IMR-90 (cell line): ENCODE data around the gene ABCC5. TPM values are rescaled to one million over a fixed set of nuclear protein-coding genes. Genes with fewer than 3 reads are reported as not detected.

Experiments used
- ATAC-seq: fragments of 200-7000 bp; cut with Tn5 transposase; 2 replicates; pipeline ENCODE4 v1.9.1; 2020; ENCODE audit warnings: low read depth, mild to moderate bottlenecking, moderate library complexity
- BruUV-seq: library from RNA; stranded (reverse); fragments of 400-500 nt; replicated peaks from 2 replicates; lab custom pipeline; 2021; lab: Mats Ljungman, UMichigan
- CTCF ChIA-PET: fragments of 300-600 bp; formaldehyde crosslinking; extraction: SDS; loops from one replicate; lab custom pipeline; 2021; ENCODE audit warnings: antibody characterized with exemption; lab: Yijun Ruan, JAX
- POLR2A ChIA-PET: fragments of 300-600 bp; sonication (Branson Sonifier 250); formaldehyde crosslinking; loops from one replicate; lab custom pipeline; 2022; ENCODE audit warnings: antibody characterized with exemption; ENCODE audit not compliant: unreplicated experiment; lab: Charles Lee
- DNase-seq: peaks from one replicate; pipeline ENCODE4 v3.0.0; 2013
- H2AFZ ChIP-seq: replicated peaks from 2 replicates; pipeline ENCODE3; 2013; ENCODE audit warnings: low read length, mild to moderate bottlenecking; ENCODE audit not compliant: poor library complexity
- H2AK5ac ChIP-seq: 2 replicates; pipeline ENCODE4 v1.6.1; 2013; ENCODE audit warnings: low read depth, low read length, inconsistent platforms
- H2AK9ac ChIP-seq: replicated peaks from 2 replicates; pipeline ENCODE3; 2013; ENCODE audit warnings: mild to moderate bottlenecking, low read depth, low read length, moderate library complexity; ENCODE audit not compliant: poor library complexity
- H2BK120ac ChIP-seq: 2 replicates; pipeline ENCODE4 v1.6.1; 2013; ENCODE audit warnings: low read depth, low read length, inconsistent platforms
- H2BK15ac ChIP-seq: 3 replicates; pipeline ENCODE4 v1.6.1; 2013; ENCODE audit warnings: low read depth, low read length, inconsistent platforms
- H2BK20ac ChIP-seq: 2 replicates; pipeline ENCODE4 v1.6.1; 2013; ENCODE audit warnings: low read depth, mild to moderate bottlenecking, inconsistent platforms, low read length, moderate library complexity
- H2BK5ac ChIP-seq: 2 replicates; pipeline ENCODE4 v1.6.1; 2013; ENCODE audit warnings: mild to moderate bottlenecking, low read depth, low read length, inconsistent platforms; ENCODE audit not compliant: poor library complexity, severe bottlenecking
- H3K14ac ChIP-seq: replicated peaks from 2 replicates; pipeline ENCODE4 v1.6.1; 2013; ENCODE audit warnings: low read depth, low read length, inconsistent platforms
- H3K18ac ChIP-seq: 2 replicates; pipeline ENCODE4 v1.6.1; 2013; ENCODE audit warnings: low read depth, low read length, control low read depth
- H3K23ac ChIP-seq: 2 replicates; pipeline ENCODE4 v1.6.1; 2013; ENCODE audit warnings: low read depth, low read length, inconsistent platforms
- H3K27ac ChIP-seq: 2 replicates; pipeline ENCODE4 v1.5.1; 2013; ENCODE audit warnings: mild to moderate bottlenecking, control low read depth, low read length; ENCODE audit not compliant: insufficient read depth
- H3K27me3 ChIP-seq: 2 replicates; pipeline ENCODE4 v1.6.1; 2013; ENCODE audit warnings: low read length; ENCODE audit not compliant: control insufficient read depth, insufficient read depth
- H3K36me3 ChIP-seq: 2 replicates; pipeline ENCODE4 v1.6.1; 2013; ENCODE audit warnings: low read length, mixed read lengths; ENCODE audit not compliant: control insufficient read depth, insufficient read depth
- H3K4ac ChIP-seq: 2 replicates; pipeline ENCODE4 v1.6.1; 2013; ENCODE audit warnings: low read depth, low read length, inconsistent platforms
- H3K4me1 ChIP-seq: 2 replicates; pipeline ENCODE4 v1.6.1; 2013; ENCODE audit warnings: low read length, mixed read lengths; ENCODE audit not compliant: control insufficient read depth, insufficient read depth
- H3K4me2 ChIP-seq: 2 replicates; pipeline ENCODE4 v1.6.1; 2013; ENCODE audit warnings: low read depth, mild to moderate bottlenecking, control low read depth, low read length, moderate library complexity
- H3K4me3 ChIP-seq: 2 replicates; pipeline ENCODE4 v1.5.1; 2013; ENCODE audit warnings: low read depth, mild to moderate bottlenecking, control low read depth, low read length, moderate library complexity; ENCODE audit not compliant: insufficient read depth
- H3K56ac ChIP-seq: 2 replicates; pipeline ENCODE4 v1.6.1; 2013; ENCODE audit warnings: low read length, inconsistent platforms; ENCODE audit not compliant: insufficient read depth; ENCODE audit errors: extremely low read depth
- H3K79me1 ChIP-seq, 2 experiments: 2 replicates each; pipeline ENCODE4 v1.6.1; 2013; ENCODE audit warnings: low read length in 2 of 2, inconsistent platforms in 1 of 2, low read depth in 1 of 2
- H3K9ac ChIP-seq: 2 replicates; pipeline ENCODE4 v1.6.1; 2013; ENCODE audit warnings: low read depth, low read length, control low read depth
- H3K9me1 ChIP-seq: 2 replicates; pipeline ENCODE4 v1.6.1; 2013; ENCODE audit warnings: low read length, inconsistent platforms; ENCODE audit not compliant: insufficient read depth
- H3K9me3 ChIP-seq: 2 replicates; pipeline ENCODE4 v1.6.1; 2013; ENCODE audit warnings: low read length; ENCODE audit not compliant: control insufficient read depth, insufficient read depth
- H4K20me1 ChIP-seq: 2 replicates; pipeline ENCODE4 v1.6.1; 2013; ENCODE audit warnings: low read length, inconsistent platforms; ENCODE audit not compliant: insufficient read depth
- H4K5ac ChIP-seq: 2 replicates; pipeline ENCODE4 v1.6.1; 2013; ENCODE audit warnings: mild to moderate bottlenecking, low read depth, low read length, control low read depth
- H4K8ac ChIP-seq, 2 experiments: 2 replicates each; pipeline ENCODE4 v1.6.1; 2013; ENCODE audit warnings: low read depth in 2 of 2, low read length in 2 of 2, control low read depth in 1 of 2, inconsistent platforms in 1 of 2
- H4K91ac ChIP-seq: 2 replicates; pipeline ENCODE4 v1.6.1; 2013; ENCODE audit warnings: low read depth, low read length, inconsistent platforms; ENCODE audit not compliant: insufficient read depth
- NFE2L2 ChIP-seq: fragments of 150-350 bp; IDR thresholded peaks from 2 replicates; pipeline ENCODE4 v1.6.1; 2016; ENCODE audit warnings: low read depth, mild to moderate bottlenecking, low read length
- RAD21 ChIP-seq: IDR thresholded peaks from 2 replicates; pipeline ENCODE4 v1.6.1; 2012; ENCODE audit warnings: low read length, improper control_type of control experiment
- WGBS, 2 experiments: methylation state at CpG; one replicate each; pipeline versions ENCODE4 v1.1.5 to v1.1.7; 2013; ENCODE audit warnings: missing lambda C conversion rate in 2 of 2; ENCODE audit not compliant: insufficient read length in 1 of 2; ENCODE audit errors: extremely low coverage in 2 of 2; 5-methylcytosine and 5-hydroxymethylcytosine counted together
- dilution Hi-C: fragments of 300-500 bp; cut with HindIII; formaldehyde crosslinking; loops from one replicate; pipeline ENCODE4 v1.14.3; 2018; ENCODE audit warnings: low sequenced_read_pairs; ENCODE audit not compliant: unreplicated experiment
- in situ Hi-C: fragments of 300-500 bp; cut with MboI; formaldehyde crosslinking; loops from 3 replicates; pipeline ENCODE4 v1.14.3; 2019; ENCODE audit warnings: low sequenced_read_pairs, inconsistent platforms, mixed read lengths
- intact Hi-C: fragments of 100-400 bp; cut with micrococcal nuclease; formaldehyde crosslinking; loops from 2 replicates; pipeline ENCODE4 v1.10.0; 2022
- polyA plus RNA-seq, 3 experiments: library from polyadenylated mRNA; depleted of rRNA; stranded (reverse); fragments of >200 nt; gene quantifications; 2 replicates each; pipeline ENCODE4 v1.2.3, GENCODE V29; 2012; ENCODE audit warnings: low replicate concordance in 1 of 3
- total RNA-seq: library from RNA; depleted of rRNA; stranded (reverse); fragments of >200 nt; gene quantifications from 2 replicates; pipeline ENCODE4 v1.2.3, GENCODE V29; 2012

The ABCC5 gene
- total and polyA plus RNA-seq, 2 of the 4 experiments (the other 2 are of a cell fraction): 8.4 to 17.7 TPM

DNA sequence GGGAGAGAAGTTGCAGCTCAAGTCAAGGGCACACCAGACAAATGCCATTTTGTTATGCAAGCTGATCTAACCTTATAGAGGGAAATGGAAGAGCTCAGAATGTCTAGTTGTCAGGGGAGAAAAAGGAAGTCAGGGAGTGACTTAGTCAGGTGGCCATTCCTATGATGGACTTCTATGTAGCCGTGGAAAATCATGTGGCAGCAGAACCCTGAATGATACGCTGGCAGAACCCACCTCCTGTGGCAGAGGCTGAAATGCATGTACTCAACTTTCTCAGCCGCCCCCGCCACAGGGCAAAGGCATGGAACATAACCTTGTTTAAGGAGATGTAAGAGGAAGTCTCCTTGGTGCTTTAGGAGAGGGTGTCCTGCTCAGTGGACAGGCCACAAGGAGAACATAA is 95.3 kb downstream of the ABCC5 start:
- Histone ChIP-seq H2BK120ac (no peak overlapping the region), H3K79me1 (no peaks in the 10 kb centered on the region; a peak in 1 of 4 replicates), H3K23ac (no peak overlapping the region), H2AFZ (no peak overlapping the region), H3K27me3 (no peaks in the 10 kb centered on the region), H3K4ac (no peak overlapping the region), H3K4me3 (no peak overlapping the region), H3K56ac (no peak overlapping the region), H3K9me1 (no peaks in the 10 kb centered on the region), H2AK9ac (no peak overlapping the region), H3K9me3 (no peaks in the 10 kb centered on the region), H3K36me3 (peaks cover 30% of the 10 kb centered on the region), H4K5ac (no peak overlapping the region), H4K8ac (no peak overlapping the region), H2AK5ac (no peak overlapping the region), H2BK20ac (no peak overlapping the region), H3K18ac (no peak overlapping the region), H3K4me2 (no peak overlapping the region), H2BK5ac (no peak overlapping the region), H4K20me1 (no peaks in the 10 kb centered on the region; the same call in 1 of the 2 replicates), H4K91ac (no peak overlapping the region), H3K14ac (no peak overlapping the region), H2BK15ac (no peak overlapping the region), H3K4me1 (peaks cover 7% of the 10 kb centered on the region), H3K27ac (no peak overlapping the region), H3K9ac (no peak overlapping the region)
- dilution Hi-C loops: no loop called here
- DNase-seq: no peak
- ATAC-seq: no peak
- CTCF ChIA-PET: no interaction called here
- POLR2A ChIA-PET: no interaction called here
- BruUV-seq: no TSS peak
- 60% methylated on average over 1 of the region's 4 CpGs; no CpG with 5 or more reads in 1 of the 2 experiments for WGBS, 2 experiments
- no peak for TF ChIP-seq NFE2L2
- TF ChIP-seq RAD21: no peak
- intact Hi-C loops: no loop called here
- in situ Hi-C loops: no loop called here
